Measurements from ENCODE around the gene PRKCA. TPM values are rescaled to one million over a fixed set of nuclear protein-coding genes. Genes with fewer than 3 reads are reported as not detected.

The PRKCA gene
- total and polyA plus RNA-seq, 2 donors (not counting 3 experiments of a cell fraction or from before 2014, with no cell fraction given): 7.5 to 34.2 TPM

DNA sequence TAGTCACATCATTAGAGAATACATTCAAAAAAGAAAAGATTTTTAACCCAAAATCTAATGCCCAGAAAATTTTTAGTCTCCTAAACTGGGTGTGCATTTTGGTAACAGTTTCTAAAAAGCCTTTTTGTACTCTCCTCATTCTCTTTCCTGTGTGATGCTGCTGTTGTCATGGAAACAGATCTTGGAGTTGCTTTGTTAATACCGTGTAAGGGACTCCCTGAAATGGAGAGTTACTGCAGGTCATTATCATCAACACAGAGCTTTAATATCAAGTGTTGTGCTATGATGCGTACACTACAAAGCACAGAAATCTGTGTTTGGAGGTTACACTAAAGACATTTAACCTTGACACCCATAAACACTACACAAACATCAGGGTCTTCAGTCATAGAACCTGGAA is 216.3 kb downstream of the PRKCA start:
- H3K4me1 ChIP-seq (ENCODE audit: control insufficient read depth, extremely low read depth, insufficient read depth, low read length): no peaks in the 10 kb centered on the region
- no peak overlapping the region for H3K4me3 ChIP-seq (replicated peaks in 1 of 3; ENCODE audit: insufficient read depth in 1 of 3, low read depth in 1 of 3, low read length in 3 of 3)
- intact Hi-C loops (cut with micrococcal nuclease) (no loop called here), dilution Hi-C loops (cut with MboI; ENCODE audit: extremely low pct_ligation_motif_present, low sequenced_read_pairs) (no loop called here)
- DNase-seq (ENCODE audit: low read depth, low spot score) (no peak), FAIRE-seq (no peak)
- H3K4me2 ChIP-seq (ENCODE audit: insufficient read depth, low read length): no peak overlapping the region
- TF ChIP-seq POLR2A (IDR thresholded peaks at IDR 0.05; ENCODE audit: low read depth, low read length) (no peak), EZH2 (IDR thresholded peaks at IDR 0.05; ENCODE audit: borderline replicate concordance, low read depth, low read length, severe bottlenecking) (no peak), MYC (IDR thresholded peaks at IDR 0.05; ENCODE audit: low read depth, low read length) (no peak), FOS (IDR thresholded peaks at IDR 0.05; ENCODE audit: borderline replicate concordance, insufficient read depth, low read length) (no peak), POLR2AphosphoS5 (IDR thresholded peaks at IDR 0.05; ENCODE audit: insufficient read depth, low read depth, low read length) (no peak), GATA2 (IDR thresholded peaks at IDR 0.05; ENCODE audit: insufficient read depth, insufficient read length, low read depth, low read length) (no peak), JUN (IDR thresholded peaks at IDR 0.05; ENCODE audit: borderline replicate concordance, insufficient read depth, insufficient read length, low read depth) (no peak), MAX (IDR thresholded peaks at IDR 0.05; ENCODE audit: insufficient read depth, insufficient read length) (no peak)
- TF ChIP-seq, protein P1, sequence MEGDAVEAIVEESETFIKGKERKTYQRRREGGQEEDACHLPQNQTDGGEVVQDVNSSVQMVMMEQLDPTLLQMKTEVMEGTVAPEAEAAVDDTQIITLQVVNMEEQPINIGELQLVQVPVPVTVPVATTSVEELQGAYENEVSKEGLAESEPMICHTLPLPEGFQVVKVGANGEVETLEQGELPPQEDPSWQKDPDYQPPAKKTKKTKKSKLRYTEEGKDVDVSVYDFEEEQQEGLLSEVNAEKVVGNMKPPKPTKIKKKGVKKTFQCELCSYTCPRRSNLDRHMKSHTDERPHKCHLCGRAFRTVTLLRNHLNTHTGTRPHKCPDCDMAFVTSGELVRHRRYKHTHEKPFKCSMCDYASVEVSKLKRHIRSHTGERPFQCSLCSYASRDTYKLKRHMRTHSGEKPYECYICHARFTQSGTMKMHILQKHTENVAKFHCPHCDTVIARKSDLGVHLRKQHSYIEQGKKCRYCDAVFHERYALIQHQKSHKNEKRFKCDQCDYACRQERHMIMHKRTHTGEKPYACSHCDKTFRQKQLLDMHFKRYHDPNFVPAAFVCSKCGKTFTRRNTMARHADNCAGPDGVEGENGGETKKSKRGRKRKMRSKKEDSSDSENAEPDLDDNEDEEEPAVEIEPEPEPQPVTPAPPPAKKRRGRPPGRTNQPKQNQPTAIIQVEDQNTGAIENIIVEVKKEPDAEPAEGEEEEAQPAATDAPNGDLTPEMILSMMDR (IDR thresholded peaks at IDR 0.05; ENCODE audit: extremely low read depth in 1 of 2, insufficient read depth in 1 of 2, low read depth in 1 of 2, low read length in 2 of 2): no peak
- H3K27ac ChIP-seq (ENCODE audit: insufficient read depth, low read depth, low read length): no peak overlapping the region
- H3K9ac ChIP-seq (replicated peaks; ENCODE audit: extremely low read depth, insufficient read depth, low read length): no peak overlapping the region
- no peaks in the 10 kb centered on the region for H3K9me1 ChIP-seq (replicated peaks; ENCODE audit: control insufficient read depth, extremely low read depth, insufficient read depth, low read length)
- CTCF ChIA-PET: interaction anchor here (1.2 to 1.9 kb wide), 2 partner anchors 9 to 11 kb away, joined by 4 to 6 read pairs; no protein-coding TSS in a partner anchor
- no TSS peak for BruUV-seq (replicated peaks)
- POLR2A ChIA-PET: no interaction called here
- no peaks in the 10 kb centered on the region for H3K9me3 ChIP-seq (replicated peaks; ENCODE audit: control insufficient read depth, insufficient read depth, low read length)
- no peak overlapping the region for H2AFZ ChIP-seq (ENCODE audit: low read depth, low read length)
- no peaks in the 10 kb centered on the region for H3K79me2 ChIP-seq (ENCODE audit: control insufficient read depth, insufficient read depth, low read length)
- H3K36me3 ChIP-seq (ENCODE audit: control insufficient read depth in 2 of 2, extremely low read depth in 1 of 2, insufficient read depth in 2 of 2, low read length in 2 of 2): no peaks in the 10 kb centered on the region
- H4K20me1 ChIP-seq (replicated peaks; ENCODE audit: control insufficient read depth, extremely low read depth, insufficient read depth, low read length): no peaks in the 10 kb centered on the region
- no peaks in the 10 kb centered on the region for H3K27me3 ChIP-seq (ENCODE audit: control insufficient read depth in 2 of 2, insufficient read depth in 2 of 2, low read length in 2 of 2)

Measured in endothelial cell of umbilical vein (primary cell).